Lower lobe of right lung (tissue), 2 donors: Measurements from ENCODE around the gene CDSN. TPM values are rescaled to one million over a fixed set of nuclear protein-coding genes. Genes with fewer than 3 reads are reported as not detected.
A peak's percentile ranks its signal among the peaks of the same experiment; 100 is the strongest.

Experiments used
- ATAC-seq, 2 donors: fragments of 200-7000 bp; cut with Tn5 transposase; one replicate each; pipeline ENCODE4 v1.9.1; 2020 to 2022; ENCODE audit warnings: mild to moderate bottlenecking in 2 of 2, moderate library complexity in 2 of 2
- DNase-seq: peaks from one replicate; pipeline ENCODE4 v3.0.0-alpha.2; 2020
- H3K27ac ChIP-seq: fragments of 200-600 bp; one replicate; pipeline ENCODE4 v1.8.0; 2022
- H3K27me3 ChIP-seq: fragments of 200-600 bp; one replicate; pipeline ENCODE4 v1.8.0; 2022; ENCODE audit warnings: low read depth
- H3K36me3 ChIP-seq: fragments of 200-600 bp; one replicate; pipeline ENCODE4 v1.8.0; 2022; ENCODE audit warnings: mild to moderate bottlenecking
- H3K4me1 ChIP-seq: fragments of 200-600 bp; one replicate; pipeline ENCODE4 v1.8.0; 2022
- H3K4me3 ChIP-seq: fragments of 200-600 bp; one replicate; pipeline ENCODE4 v1.8.0; 2022; ENCODE audit warnings: mild to moderate bottlenecking
- H3K9me3 ChIP-seq: fragments of 200-600 bp; one replicate; pipeline ENCODE4 v1.8.0; 2022
- CTCF ChIP-seq: fragments of 200-600 bp; IDR thresholded peaks from one replicate; pipeline ENCODE4 v1.8.0; 2022; ENCODE audit warnings: antibody characterized with exemption, mild to moderate bottlenecking
- intact Hi-C: fragments of 100-400 bp; cut with DNase I; formaldehyde crosslinking; loops from one replicate; pipeline ENCODE4 v1.11.0; 2022
- total RNA-seq: library from RNA; stranded (reverse); fragmentation: NEBNext Ultra II Directional; extraction: Animal tissue kit (Norgen Biotek cat#: 25700); gene quantifications from one replicate; pipeline ENCODE4 v1.2.1, GENCODE V29; 2021
- donor health status: DM: no; HTN: yes; CAD: no; lungs with severe emphysema.

The CDSN gene
- total RNA-seq, 1 donor from 2014 or later = not detected

GRCh38 chr6:31087494-31088089, 32.7 kb downstream of the CDSN start:
- Histone ChIP-seq H3K36me3 (no peaks in the 10 kb centered on the region), H3K4me3 (no peak overlapping the region), H3K27me3 (no peaks in the 10 kb centered on the region), H3K27ac (no peak overlapping the region), H3K9me3 (no peaks in the 10 kb centered on the region), H3K4me1 (peaks cover 10% of the 10 kb centered on the region)
- intact Hi-C loops = no loop called here
- TF ChIP-seq CTCF = peak; percentile 83
- peak; percentile 87 for DNase-seq
- ATAC-seq = peak; percentile 93 to 96

GRCh38 chr6:31086788-31087440, 33.3 kb downstream of the CDSN start:
- Histone ChIP-seq H3K27me3 (no peaks in the 10 kb centered on the region), H3K4me3 (no peak overlapping the region), H3K9me3 (no peaks in the 10 kb centered on the region), H3K27ac (no peak overlapping the region), H3K36me3 (no peaks in the 10 kb centered on the region), H3K4me1 (peaks cover 10% of the 10 kb centered on the region)
- peak in 1 of 2 donors; percentile 53 for ATAC-seq
- intact Hi-C loops = no loop called here
- no peak for TF ChIP-seq CTCF
- DNase-seq = no peak

- Histone ChIP-seq H3K27me3 (no peaks in the 10 kb centered on the region), H3K4me3 (no peak overlapping the region), H3K4me1 (peaks cover 19% of the 10 kb centered on the region), H3K27ac (no peak overlapping the region), H3K9me3 (no peaks in the 10 kb centered on the region), H3K36me3 (no peaks in the 10 kb centered on the region)
- TF ChIP-seq CTCF = peak; percentile 43
- DNase-seq (no peak), ATAC-seq (no peak)
- intact Hi-C loops = no loop called here
These were observed 36.4 kb downstream of the CDSN start for GRCh38 chr6:31083742-31084354.

- no peak for TF ChIP-seq CTCF
- intact Hi-C loops = no loop called here
These were observed 38.4 kb downstream of the CDSN start for GRCh38 chr6:31081872-31082271.

GRCh38 chr6:31079656-31080261, 40.5 kb downstream of the CDSN start:
- Histone ChIP-seq H3K27me3 (no peaks in the 10 kb centered on the region), H3K27ac (no peak overlapping the region), H3K36me3 (no peaks in the 10 kb centered on the region), H3K9me3 (no peaks in the 10 kb centered on the region), H3K4me1 (peaks cover 8% of the 10 kb centered on the region), H3K4me3 (peak overlapping the region; percentile 22)
- intact Hi-C loops = loop anchor here (10.0 kb wide), 1 partner anchor 165 kb away; the partner anchor contains the start of gene VARS2
- DNase-seq = peak; percentile 63
- ATAC-seq = peak; percentile 82 to 87
- TF ChIP-seq CTCF = peak; percentile 83

More at GRCh38 chr6:31081872-31082271, 38.4 kb downstream of the CDSN start:
- ATAC-seq = no peak
- Histone ChIP-seq H3K4me3 (no peak overlapping the region), H3K27ac (no peak overlapping the region), H3K9me3 (no peaks in the 10 kb centered on the region), H3K27me3 (no peaks in the 10 kb centered on the region), H3K36me3 (no peaks in the 10 kb centered on the region), H3K4me1 (peaks cover 8% of the 10 kb centered on the region)
- no peak for DNase-seq
